A549 (cell line): Measurements from ENCODE around the gene NRARP.

Experiments
- CHD2 ChIP-seq: fragments of 150-350 bp; IDR thresholded peaks from 2 replicates; pipeline ENCODE4 v1.6.1; 2014; ENCODE audit warnings: low read length; ENCODE audit not compliant: partially characterized antibody
- CTCF ChIP-seq: fragments of >200 bp; sonication (Bioruptor Twin); formaldehyde crosslinking; IDR thresholded peaks from 3 replicates; pipeline ENCODE4 v1.5.1; 2016
- JUNB ChIP-seq: fragments of >200 bp; sonication (Bioruptor Twin); formaldehyde crosslinking; IDR thresholded peaks from 2 replicates; pipeline ENCODE4 v1.6.1; 2016
- POLR2A ChIP-seq: IDR thresholded peaks from 2 replicates; pipeline ENCODE4 v1.6.1; 2012; ENCODE audit warnings: mild to moderate bottlenecking, low read length
- REST ChIP-seq: fragments of 200-600 bp; sonication (generic); IDR thresholded peaks from 2 replicates; pipeline ENCODE4 v1.6.1; 2016; ENCODE audit warnings: antibody characterized with exemption, mild to moderate bottlenecking, moderate library complexity

- TF ChIP-seq REST (no peak), JUNB (no peak), POLR2A (no peak), CHD2 (no peak), CTCF (no peak)
Observed at GRCh38 chr9:137293094-137293481, 9.0 kb downstream of the NRARP start.
